ENCODE data around the gene HLA-DRA. TPM values are rescaled to one million over a fixed set of nuclear protein-coding genes. Genes with fewer than 3 reads are reported as not detected.
"Not testable (repeated sequence)": the region's sequence is repeated elsewhere in the genome, so short reads cannot be mapped to it uniquely, and the experiment has no call there.

HLA-DRA gene
- polyA plus RNA-seq, 10 donors = 16.9 to 36.5 (median 29.0) TPM

- no peak for DNase-seq
Observed at GRCh38 chr6:32427218-32427617, 12.5 kb upstream of the HLA-DRA start.

DNA sequence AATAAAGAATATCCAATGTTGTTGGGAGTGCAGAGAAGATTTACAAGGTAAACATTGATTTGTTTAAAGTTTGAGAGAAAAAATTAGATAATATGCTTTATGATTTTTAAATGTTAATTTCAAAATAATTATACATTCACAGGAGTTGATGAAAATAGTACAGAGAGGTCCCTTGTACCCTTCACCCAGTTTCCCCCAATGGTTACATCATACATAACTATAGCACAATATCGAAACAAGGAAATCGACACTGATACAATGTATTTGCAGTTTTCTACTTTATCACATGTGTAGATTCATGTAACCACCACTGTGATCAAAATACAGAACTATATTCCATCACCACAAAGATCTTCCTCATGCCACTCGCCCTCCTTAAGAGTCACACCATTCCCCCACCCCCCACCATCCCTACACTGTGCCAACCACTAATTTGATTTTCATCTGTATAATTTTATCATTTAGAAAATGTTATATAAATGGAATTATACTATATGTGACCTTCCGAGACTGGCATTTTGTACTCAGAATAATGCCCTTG, 11.7 kb upstream of the HLA-DRA start:
- no peak for DNase-seq

GRCh38 chr6:32430179-32430578, 9.5 kb upstream of the HLA-DRA start:
- no peak for DNase-seq

GRCh38 chr6:32431142-32431541, 8.5 kb upstream of the HLA-DRA start:
- no peak for DNase-seq

DNA sequence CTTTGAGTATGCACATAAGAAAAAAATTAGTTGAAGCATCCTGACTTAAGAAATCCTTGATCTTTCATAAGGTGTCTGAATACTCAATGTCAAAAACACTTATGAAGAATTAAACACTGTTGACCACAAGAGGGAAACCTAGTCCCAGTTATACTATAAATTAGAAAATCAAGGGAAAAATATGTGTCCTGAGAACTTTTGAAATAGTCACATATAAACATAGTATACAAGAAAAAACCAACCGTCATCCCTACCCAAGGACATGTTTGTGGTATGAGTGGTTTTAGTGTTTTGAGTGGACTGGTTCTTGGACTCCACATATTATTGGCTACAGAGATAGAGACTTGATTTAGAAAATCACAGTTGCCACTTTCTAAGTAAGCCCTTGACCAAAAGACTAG, 7.6 kb upstream of the HLA-DRA start:
- DNase-seq = peak in 2 of 3 donors; percentile 22 to 39

GRCh38 chr6:32433950-32434349, 5.7 kb upstream of the HLA-DRA start:
- DNase-seq = not testable (repeated sequence)

GRCh38 chr6:32436186-32436585, 3.5 kb upstream of the HLA-DRA start:
- DNase-seq = no peak

DNA sequence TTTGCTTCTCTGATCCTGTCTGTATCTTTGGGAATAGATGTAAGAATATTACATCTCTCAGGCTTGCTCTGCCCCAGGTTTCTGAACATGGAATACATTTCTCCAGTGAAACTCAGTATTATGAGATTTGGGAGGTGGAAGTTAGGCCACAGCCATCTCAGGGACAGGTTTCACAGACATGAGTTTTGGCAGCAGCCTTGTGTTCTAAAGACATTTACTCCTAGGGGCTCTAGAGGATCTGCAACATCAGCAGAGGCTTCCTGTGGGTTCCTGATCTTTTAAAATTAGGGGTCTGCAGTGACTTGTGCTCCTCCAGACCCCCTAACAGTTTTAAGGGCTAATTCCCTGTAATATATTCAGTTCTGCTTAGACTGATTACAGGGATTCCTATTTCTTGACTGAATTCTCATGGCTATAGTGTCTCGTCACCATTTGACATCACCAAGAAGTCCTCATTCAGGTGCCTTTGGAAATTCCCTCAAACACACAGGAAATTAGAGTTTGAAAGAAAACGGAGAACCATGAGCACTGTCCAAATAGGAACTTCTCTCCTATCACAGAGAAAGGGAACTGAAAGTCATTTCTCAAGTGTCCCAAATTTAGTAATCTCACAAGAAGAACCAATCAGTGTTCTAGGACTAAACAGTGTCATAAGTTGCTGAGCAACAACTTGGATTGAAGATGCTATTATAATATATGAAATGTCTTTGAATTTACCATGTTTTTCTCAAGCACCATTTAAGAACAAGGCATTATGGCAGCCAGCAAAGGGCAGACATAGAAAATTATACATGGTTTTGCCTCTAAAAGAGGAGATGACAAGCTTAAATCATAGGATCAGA, 2.5 kb upstream of the HLA-DRA start:
- DNase-seq = peak in 1 of 3 donors; percentile 36

DNA sequence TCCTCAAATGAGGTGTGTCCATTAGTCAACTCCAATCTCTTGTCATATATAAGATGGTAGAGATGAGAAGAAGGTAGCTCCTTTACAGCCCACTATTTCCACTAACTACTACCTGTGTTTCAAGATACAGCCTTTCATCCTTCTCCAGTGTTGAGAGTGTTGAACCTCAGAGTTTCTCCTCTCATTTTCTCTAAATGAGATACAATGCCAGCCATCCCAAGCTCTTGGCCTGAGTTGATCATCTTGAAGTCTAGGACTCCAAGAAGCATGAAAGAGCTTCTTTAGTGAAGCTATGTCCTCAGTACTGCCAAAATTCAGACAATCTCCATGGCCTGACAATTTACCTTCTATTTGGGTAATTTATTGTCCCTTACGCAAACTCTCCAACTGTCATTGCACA, 548 bp upstream of the HLA-DRA start:
- no peak for DNase-seq

- no peak for DNase-seq
Observed at GRCh38 chr6:32442243-32442667, 2.6 kb downstream of the HLA-DRA start.

GRCh38 chr6:32442977-32443552, 3.4 kb downstream of the HLA-DRA start:
- DNase-seq = no peak

- no peak for DNase-seq
Observed at GRCh38 chr6:32444433-32444832, 4.7 kb downstream of the HLA-DRA start.

- DNase-seq = no peak
Observed at GRCh38 chr6:32445321-32445854, 5.7 kb downstream of the HLA-DRA start.

DNA sequence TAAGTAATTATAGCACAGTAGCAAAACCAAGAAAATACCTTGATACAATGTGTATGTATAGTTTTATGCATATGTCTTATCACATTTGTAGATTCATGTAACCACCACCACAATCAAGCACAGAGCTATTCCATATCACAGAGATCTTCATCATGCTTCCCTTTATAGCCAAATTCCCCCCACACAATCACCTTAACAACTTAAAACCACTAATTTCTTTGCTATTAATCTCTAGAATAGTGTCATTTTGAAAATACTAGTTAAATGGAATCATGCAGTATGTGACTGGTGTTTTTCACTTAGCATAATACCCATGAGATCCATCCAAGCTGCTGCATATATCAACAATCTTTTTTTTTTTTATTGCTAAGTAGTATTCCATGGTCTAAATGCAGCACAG, 8.2 kb downstream of the HLA-DRA start:
- DNase-seq = no peak

DNA sequence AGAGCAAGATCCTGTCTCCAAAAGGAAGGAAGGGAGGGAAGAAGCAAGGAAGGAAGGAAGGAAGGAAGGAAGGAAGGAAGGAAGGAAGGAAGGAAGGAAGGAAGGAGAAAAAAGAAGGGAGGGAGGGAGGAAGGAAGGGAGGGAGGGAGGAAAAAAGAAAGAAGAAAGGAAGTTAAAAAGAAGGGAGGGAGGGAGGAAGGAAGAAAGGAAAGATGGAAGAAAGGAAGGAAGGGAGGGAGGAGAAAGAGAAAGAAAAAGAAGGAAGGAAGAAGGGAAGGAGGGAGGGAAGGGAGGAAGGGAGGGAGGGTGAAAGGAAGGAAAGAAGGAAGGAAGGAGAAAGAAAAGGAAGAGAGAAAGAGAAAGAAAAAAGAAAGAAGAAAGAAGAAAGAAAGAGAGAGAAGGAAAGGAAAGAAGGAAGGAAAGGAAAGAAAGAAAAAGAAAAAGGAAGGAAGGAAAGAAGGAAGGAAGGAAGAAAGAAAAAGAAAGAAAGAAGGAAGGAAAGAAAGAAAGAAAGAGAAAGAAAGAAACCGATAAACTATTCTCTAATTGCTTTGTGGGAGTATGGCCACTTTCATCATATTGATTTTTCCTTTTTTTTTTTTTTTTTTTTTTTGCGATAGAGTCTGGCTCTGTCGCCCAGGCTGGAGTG, 9.5 kb downstream of the HLA-DRA start:
- DNase-seq = no peak

DNA sequence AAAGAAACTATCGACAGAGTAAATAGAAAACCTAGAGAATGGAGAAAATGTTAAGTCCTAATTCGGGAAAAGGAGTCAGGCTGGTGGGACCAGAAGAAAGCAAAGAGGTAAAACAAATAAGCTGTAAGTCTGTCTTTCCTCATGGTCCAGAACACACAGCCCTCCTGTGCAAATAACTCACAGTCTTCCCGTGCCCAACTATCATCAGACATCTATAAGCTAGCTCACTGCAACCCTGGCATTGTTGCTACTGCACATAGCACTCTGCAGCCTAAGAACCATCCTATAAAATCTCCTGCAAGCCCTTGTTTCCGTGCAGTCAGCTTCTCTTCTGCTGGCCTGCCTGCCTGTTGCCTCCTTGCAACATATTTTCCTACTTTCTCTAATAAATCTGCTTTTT, 17.4 kb downstream of the HLA-DRA start:
- DNase-seq = no peak

- DNase-seq = peak in 1 of 3 donors; percentile 20
Observed at GRCh38 chr6:32459781-32460424, 20.2 kb downstream of the HLA-DRA start.

DNA sequence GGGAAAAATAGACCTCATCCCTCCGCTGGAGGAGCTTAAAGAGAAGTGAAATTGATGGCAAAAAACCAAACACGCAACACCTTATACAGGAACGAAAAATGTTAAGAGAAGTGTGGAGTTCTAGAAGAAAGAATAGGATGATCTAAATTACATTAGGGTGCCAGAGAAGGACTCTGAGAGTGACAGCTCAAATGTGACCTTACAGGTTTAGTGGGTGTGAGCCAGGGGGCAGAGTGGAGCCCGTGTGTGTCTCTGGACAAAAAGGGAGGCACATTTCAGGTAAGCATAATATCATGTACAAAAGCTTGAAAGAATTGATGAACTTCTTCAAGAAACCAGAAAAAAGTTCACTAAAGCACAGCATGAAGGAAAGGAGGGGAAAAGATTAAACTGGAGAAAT, 20.8 kb downstream of the HLA-DRA start:
- DNase-seq = no peak

- DNase-seq = no peak
Observed at GRCh38 chr6:32461493-32461892, 21.8 kb downstream of the HLA-DRA start.

DNA sequence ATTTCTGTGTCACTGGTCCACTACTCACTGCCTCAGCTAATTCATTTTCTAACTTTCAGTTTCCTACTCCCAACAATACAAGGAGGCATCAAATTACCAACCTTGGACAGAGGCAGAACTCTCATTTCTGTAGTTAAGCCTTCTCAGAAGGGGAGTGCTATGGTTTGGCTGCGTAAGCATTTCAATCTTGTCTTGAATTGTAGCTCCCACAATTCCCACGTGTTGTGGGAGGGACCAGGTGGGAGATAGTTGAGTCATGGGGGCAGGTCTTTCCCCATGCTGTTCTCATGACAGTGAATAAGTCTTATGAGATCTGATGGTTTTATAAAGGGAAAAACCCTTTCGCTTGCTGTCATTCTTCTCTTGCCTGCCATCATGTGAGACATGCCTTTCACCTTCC, 22.9 kb downstream of the HLA-DRA start:
- DNase-seq = no peak

DNA sequence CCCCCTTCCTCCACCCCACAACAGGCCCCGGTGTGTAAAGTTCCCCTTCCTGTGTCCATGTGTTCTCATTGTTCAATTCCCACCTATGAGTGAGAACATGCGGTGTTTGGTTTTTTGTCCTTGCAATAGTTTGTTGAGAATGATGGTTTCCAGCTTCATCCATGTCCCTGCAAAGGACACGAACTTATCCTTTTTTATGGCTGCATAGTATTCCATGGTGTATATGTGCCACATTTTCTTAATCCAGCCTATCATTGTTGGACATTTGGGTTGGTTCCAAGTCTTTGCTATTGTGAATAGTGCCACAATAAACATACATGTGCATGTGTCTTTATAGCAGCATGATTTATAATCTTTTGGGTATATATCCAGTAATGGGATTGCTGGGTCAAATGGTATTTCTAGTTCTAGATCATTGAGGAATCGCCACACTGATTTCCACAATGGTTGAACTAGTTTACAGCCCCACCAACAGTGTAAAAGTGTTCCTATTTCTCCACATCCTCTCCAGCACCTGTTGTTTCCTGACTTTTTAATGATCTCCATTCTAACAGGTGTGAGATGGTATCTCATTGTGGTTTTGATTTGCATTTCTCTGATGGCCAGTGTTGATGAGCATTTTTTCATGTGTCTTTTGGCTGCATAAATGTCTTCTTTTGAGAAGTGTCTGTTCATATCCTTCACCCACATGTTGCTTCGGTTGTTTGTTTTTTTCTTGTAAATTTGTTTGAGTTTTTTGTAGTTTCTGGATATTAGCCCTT, 28.2 kb downstream of the HLA-DRA start:
- not testable (repeated sequence) for DNase-seq

All from muscle of back (tissue), 11 donors.